ENCODE measurements around the gene KRTAP10-8. TPM values are rescaled to one million over a fixed set of nuclear protein-coding genes. Genes with fewer than 3 reads are reported as not detected.
"Not testable (repeated sequence)": the region's sequence is repeated elsewhere in the genome, so short reads cannot be mapped to it uniquely, and the experiment has no call there.

KRTAP10-8 gene
- total RNA-seq, 3 donors from 2014 or later = not detected

DNA sequence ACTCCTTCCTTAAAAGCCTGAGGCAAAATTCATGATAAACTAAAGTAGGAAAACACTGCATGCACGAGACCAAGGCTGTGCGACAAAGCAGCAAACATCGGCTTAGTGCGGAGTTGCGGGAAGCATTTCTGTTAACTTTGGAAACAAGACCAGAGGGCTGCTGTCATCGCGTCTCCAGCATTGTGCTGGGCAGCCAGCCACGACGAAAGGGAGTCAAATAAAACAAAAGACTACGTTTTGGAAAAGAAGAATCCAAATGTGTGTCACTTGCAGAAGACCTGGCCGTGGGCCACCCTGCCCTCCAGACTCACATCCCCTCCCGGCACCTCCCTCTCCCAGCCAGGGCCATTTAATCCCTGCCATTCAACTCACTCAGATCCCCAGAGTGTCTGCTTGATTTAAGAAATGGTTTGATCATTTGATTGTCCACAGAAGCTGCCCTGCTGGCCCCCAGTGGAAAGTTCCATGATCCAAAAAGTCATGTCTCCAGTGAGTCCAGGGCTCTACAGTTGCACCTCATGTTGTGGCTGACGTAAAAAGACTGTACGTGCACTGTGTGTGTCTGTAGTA lies 31.9 kb downstream of the KRTAP10-8 start:
- TF ChIP-seq, protein P1, sequence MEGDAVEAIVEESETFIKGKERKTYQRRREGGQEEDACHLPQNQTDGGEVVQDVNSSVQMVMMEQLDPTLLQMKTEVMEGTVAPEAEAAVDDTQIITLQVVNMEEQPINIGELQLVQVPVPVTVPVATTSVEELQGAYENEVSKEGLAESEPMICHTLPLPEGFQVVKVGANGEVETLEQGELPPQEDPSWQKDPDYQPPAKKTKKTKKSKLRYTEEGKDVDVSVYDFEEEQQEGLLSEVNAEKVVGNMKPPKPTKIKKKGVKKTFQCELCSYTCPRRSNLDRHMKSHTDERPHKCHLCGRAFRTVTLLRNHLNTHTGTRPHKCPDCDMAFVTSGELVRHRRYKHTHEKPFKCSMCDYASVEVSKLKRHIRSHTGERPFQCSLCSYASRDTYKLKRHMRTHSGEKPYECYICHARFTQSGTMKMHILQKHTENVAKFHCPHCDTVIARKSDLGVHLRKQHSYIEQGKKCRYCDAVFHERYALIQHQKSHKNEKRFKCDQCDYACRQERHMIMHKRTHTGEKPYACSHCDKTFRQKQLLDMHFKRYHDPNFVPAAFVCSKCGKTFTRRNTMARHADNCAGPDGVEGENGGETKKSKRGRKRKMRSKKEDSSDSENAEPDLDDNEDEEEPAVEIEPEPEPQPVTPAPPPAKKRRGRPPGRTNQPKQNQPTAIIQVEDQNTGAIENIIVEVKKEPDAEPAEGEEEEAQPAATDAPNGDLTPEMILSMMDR (IDR thresholded peaks at IDR 0.05) = no peak
- ATAC-seq (no peak), DNase-seq (no peak)
- Histone ChIP-seq H3K4me1 (ENCODE audit: low read depth) (no peaks in the 10 kb centered on the region), H3K4me3 (no peak overlapping the region), H3K9me3 (peaks cover 3% of the 10 kb centered on the region), H3K36me3 (ENCODE audit: low read depth) (no peaks in the 10 kb centered on the region)
- intact Hi-C loops (cut with DNase I, micrococcal nuclease) = no loop called here

DNA sequence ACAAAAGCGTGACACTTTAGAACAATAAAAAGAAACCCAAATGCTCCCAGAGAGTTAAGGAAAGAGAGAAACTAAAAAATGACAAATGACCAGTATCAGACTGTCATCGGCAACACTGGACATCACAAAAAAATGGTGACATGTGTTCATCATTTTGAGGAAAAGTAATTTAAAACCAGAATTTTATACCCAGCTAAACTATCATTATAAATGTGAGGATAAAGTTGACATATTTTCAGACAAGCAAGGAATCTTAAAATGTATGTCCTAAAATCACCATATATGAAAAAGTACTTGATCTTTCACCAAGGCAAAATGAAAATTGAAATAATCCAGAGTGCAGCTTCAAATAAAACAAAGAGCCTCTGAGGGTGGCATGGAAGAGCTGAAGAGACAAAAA lies 33.0 kb downstream of the KRTAP10-8 start:
- no peaks in the 10 kb centered on the region for H3K36me3 ChIP-seq (ENCODE audit: low read depth)
- peaks cover 3% of the 10 kb centered on the region for H3K9me3 ChIP-seq
- intact Hi-C loops (cut with DNase I, micrococcal nuclease) = no loop called here
- TF ChIP-seq, protein P1 (IDR thresholded peaks at IDR 0.05) = no peak
- ATAC-seq (no peak), DNase-seq (no peak)
- no peak overlapping the region for H3K4me3 ChIP-seq
- H3K4me1 ChIP-seq (ENCODE audit: low read depth) = no peaks in the 10 kb centered on the region

DNA sequence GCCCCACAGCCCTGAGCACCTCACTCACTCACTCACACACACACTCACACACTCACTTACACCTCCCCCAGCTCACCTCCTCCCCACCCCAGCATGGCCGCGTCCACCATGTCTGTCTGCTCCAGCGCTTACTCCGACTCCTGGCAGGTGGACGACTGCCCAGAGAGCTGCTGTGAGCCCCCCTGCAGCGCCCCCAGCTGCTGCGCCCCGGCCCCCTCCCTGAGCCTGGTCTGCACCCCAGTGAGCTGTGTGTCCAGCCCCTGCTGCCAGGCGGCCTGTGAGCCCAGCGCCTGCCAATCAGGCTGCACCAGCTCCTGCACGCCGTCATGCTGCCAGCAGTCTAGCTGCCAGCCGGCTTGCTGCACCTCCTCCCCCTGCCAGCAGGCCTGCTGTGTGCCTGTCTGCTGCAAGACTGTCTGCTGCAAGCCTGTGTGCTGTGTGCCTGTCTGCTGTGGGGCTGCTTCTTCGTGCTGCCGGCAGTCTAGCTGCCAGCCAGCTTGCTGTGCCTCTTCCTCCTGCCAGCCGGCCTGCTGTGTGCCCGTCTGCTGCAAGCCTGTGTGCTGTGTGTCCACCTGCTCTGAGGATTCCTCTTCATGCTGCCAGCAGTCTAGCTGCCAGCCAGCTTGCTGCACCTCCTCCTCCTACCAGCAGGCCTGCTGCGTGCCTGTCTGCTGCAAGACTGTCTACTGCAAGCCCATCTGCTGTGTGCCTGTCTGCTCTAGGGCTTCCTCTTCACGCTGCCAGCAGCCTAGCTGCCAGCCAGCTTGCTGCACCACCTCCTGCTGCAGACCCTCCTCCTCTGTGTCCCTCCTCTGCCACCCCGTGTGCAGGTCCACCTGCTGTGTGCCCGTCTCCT lies 34.7 kb downstream of the KRTAP10-8 start, which contains the start of gene KRTAP10-11:
Gene KRTAP10-11 (plus strand): TSS at position 49 of the 856 bp plus-strand sequence. CDS start 45 bp downstream, at position 94.
- H3K36me3 ChIP-seq (ENCODE audit: low read depth); H3K4me1 ChIP-seq (ENCODE audit: low read depth); intact Hi-C loops (cut with DNase I, micrococcal nuclease); H3K4me3 ChIP-seq; DNase-seq; H3K9me3 ChIP-seq; ATAC-seq: not testable (repeated sequence)

DNA sequence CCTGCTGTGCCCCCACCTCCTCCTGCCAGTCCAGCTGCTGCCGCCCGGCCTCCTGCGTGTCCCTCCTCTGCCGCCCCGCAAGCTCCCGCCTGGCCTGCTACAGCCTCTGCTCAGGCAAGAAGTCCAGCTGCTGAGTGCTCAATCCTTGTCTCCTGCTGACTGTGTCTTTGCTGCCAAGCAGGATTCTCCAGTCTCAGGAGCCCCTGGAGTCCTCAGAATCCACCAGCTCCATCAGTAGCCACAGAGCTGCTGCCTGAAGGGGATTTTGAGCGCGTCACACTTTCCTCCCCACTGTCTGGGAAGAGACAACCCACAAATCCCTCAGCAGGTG lies 35.3 kb downstream of the KRTAP10-8 start:
- no peak overlapping the region for H3K4me3 ChIP-seq
- no peaks in the 10 kb centered on the region for H3K36me3 ChIP-seq (ENCODE audit: low read depth)
- peaks cover 3% of the 10 kb centered on the region for H3K9me3 ChIP-seq
- intact Hi-C loops (cut with DNase I, micrococcal nuclease) = no loop called here
- no peak for ATAC-seq
- DNase-seq = no peak
- TF ChIP-seq, protein P1 (IDR thresholded peaks at IDR 0.05) = no peak
- H3K4me1 ChIP-seq (ENCODE audit: low read depth) = no peaks in the 10 kb centered on the region

DNA sequence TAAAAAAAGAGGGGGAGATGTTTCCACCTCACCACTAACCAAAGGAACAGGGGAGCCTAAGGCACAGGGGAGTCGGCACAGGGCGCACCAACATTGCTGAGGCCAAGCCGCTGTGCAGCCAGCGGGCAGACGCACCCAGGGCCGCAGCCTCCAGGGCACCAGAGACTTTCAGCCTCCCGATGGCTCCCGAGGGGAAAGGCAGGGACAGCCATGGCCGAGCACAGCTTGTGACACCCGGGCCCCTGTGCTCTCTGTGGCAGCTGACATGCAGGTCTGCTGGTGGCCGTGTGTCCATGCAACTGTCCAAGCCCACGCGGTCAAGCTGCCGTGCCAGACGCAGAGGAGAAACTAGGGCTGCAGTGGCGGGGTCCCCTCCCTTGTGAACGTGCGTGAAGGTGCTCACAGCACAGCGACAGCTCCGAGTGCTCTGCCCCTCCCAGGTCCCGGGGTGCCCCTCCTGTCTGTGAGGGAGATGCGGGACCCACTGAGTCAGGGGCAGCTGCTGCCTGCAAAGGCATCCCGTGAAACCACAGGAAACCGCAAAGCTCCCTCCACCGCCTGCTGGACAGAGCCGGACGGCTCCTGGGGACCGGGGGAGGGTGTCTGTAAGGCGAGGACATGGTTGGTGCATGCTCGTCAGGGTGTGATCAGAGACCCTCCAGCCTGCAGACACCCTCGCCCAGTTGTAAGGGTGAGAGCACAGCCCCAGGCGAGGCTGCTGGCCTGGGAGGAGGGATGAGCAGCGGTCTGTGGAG lies 36.9 kb downstream of the KRTAP10-8 start:
- Histone ChIP-seq H3K9me3 (peaks cover 3% of the 10 kb centered on the region), H3K4me3 (no peak overlapping the region), H3K4me1 (ENCODE audit: low read depth) (no peaks in the 10 kb centered on the region), H3K36me3 (ENCODE audit: low read depth) (no peaks in the 10 kb centered on the region)
- ATAC-seq = no peak
- TF ChIP-seq, protein P1 (IDR thresholded peaks at IDR 0.05) = no peak
- no peak for DNase-seq
- intact Hi-C loops (cut with DNase I, micrococcal nuclease) = no loop called here
